SU-DHL-6 (cell line): Measurements from ENCODE around the gene LHX4.

ENCODE experiments used
- H2AFZ ChIP-seq: fragments of 200-600 bp; sonication (generic); 2 replicates; pipeline ENCODE4 v1.6.1; 2014; ENCODE audit warnings: low read depth, mild to moderate bottlenecking, moderate library complexity, mixed read lengths, antibody characterized with exemption, low read length; ENCODE audit not compliant: severe bottlenecking
- H3F3A ChIP-seq: fragments of 200-600 bp; shearing (Covaris generic); 2 replicates; pipeline ENCODE4 v1.6.0; 2016; ENCODE audit warnings: antibody characterized with exemption, mild to moderate bottlenecking; ENCODE audit not compliant: insufficient read depth
- H3K27ac ChIP-seq: fragments of 200-600 bp; sonication (generic); 2 replicates; pipeline ENCODE4 v1.5.1; 2016; ENCODE audit warnings: low read depth, mild to moderate bottlenecking, low read length, moderate library complexity, mixed read lengths
- H3K27me3 ChIP-seq: fragments of 200-600 bp; sonication (generic), shearing (Covaris generic); 2 replicates; pipeline ENCODE4 v1.6.0; 2014; ENCODE audit warnings: mild to moderate bottlenecking, low read length
- H3K36me3 ChIP-seq: fragments of 200-600 bp; sonication (generic); 2 replicates; pipeline ENCODE4 v1.6.1; 2014; ENCODE audit warnings: mild to moderate bottlenecking, low read length, mixed read lengths
- H3K4me2 ChIP-seq: fragments of 300-600, 200-600 bp; shearing (Covaris generic), sonication (generic); 2 replicates; pipeline ENCODE4 v1.6.0; 2014; ENCODE audit warnings: low read length, low read depth, mild to moderate bottlenecking; ENCODE audit not compliant: poor library complexity, severe bottlenecking
- H3K4me3 ChIP-seq: fragments of 200-600 bp; sonication (generic); 2 replicates; pipeline ENCODE4 v1.5.1; 2014; ENCODE audit warnings: antibody characterized with exemption, low read length, mild to moderate bottlenecking, mixed read lengths; ENCODE audit not compliant: insufficient read depth, poor library complexity, severe bottlenecking
- H3K79me2 ChIP-seq: fragments of 200-600 bp; sonication (generic); 2 replicates; pipeline ENCODE4 v1.6.1; 2014; ENCODE audit warnings: mild to moderate bottlenecking, low read length, moderate library complexity; ENCODE audit not compliant: insufficient read depth
- H3K9ac ChIP-seq: fragments of 200-600 bp; sonication (generic); 2 replicates; pipeline ENCODE4 v1.7.0; 2014; ENCODE audit warnings: mild to moderate bottlenecking, low read length
- H3K9me2 ChIP-seq: fragments of 200-600 bp; sonication (generic); replicated peaks from 2 replicates; pipeline ENCODE4 v1.6.1; 2014; ENCODE audit warnings: low read length; ENCODE audit not compliant: insufficient read depth
- H3K9me3 ChIP-seq: fragments of 200-600 bp; sonication (generic); 2 replicates; pipeline ENCODE4 v1.6.1; 2014; ENCODE audit warnings: low read length, mixed read lengths; ENCODE audit not compliant: insufficient read depth
- H4K20me1 ChIP-seq: fragments of 200-600 bp; sonication (generic); 2 replicates; pipeline ENCODE4 v1.6.1; 2014; ENCODE audit warnings: low read depth, mild to moderate bottlenecking, antibody characterized with exemption, low read length, moderate library complexity, mixed read lengths
- CTCF ChIP-seq: fragments of 200-600 bp; sonication (generic); IDR thresholded peaks from one replicate; pipeline ENCODE4 v1.5.1; 2017; ENCODE audit warnings: antibody characterized with exemption, mild to moderate bottlenecking, low read length, moderate library complexity; ENCODE audit not compliant: insufficient read depth, poor library complexity, severe bottlenecking
- EZH2phosphoT487 ChIP-seq: fragments of 200-600 bp; sonication (generic), shearing (Covaris generic); conservative IDR thresholded peaks from 2 replicates; pipeline ENCODE4 v1.6.1; 2018; ENCODE audit warnings: mild to moderate bottlenecking, antibody characterized with exemption, low read length, moderate library complexity, mixed read lengths

LHX4 gene

GRCh38 chr1:180194048-180194425 is 36.0 kb upstream of the LHX4 start:
- Histone ChIP-seq H3K9ac (no peak overlapping the region), H3K27ac (no peak overlapping the region), H3K9me2 (no peaks in the 10 kb centered on the region), H3K4me2 (no peak overlapping the region), H3F3A (no peaks in the 10 kb centered on the region), H4K20me1 (no peaks in the 10 kb centered on the region), H2AFZ (no peak overlapping the region), H3K9me3 (no peaks in the 10 kb centered on the region), H3K79me2 (no peaks in the 10 kb centered on the region), H3K27me3 (no peaks in the 10 kb centered on the region), H3K4me3 (no peak overlapping the region), H3K36me3 (no peaks in the 10 kb centered on the region)
- no peak for TF ChIP-seq EZH2phosphoT487
- no peak for TF ChIP-seq CTCF

- Histone ChIP-seq H3K9me3 (no peaks in the 10 kb centered on the region), H3K9ac (no peak overlapping the region), H3K4me2 (no peak overlapping the region), H3F3A (no peaks in the 10 kb centered on the region), H3K9me2 (no peaks in the 10 kb centered on the region), H3K79me2 (no peaks in the 10 kb centered on the region), H2AFZ (no peak overlapping the region), H3K36me3 (no peaks in the 10 kb centered on the region), H3K27me3 (no peaks in the 10 kb centered on the region), H3K4me3 (no peak overlapping the region), H4K20me1 (no peaks in the 10 kb centered on the region), H3K27ac (no peak overlapping the region)
- TF ChIP-seq EZH2phosphoT487 (no peak), CTCF (no peak)
Observed at GRCh38 chr1:180194546-180195207, 35.4 kb upstream of the LHX4 start.

- H3K4me2 ChIP-seq = no peak overlapping the region
Observed at GRCh38 chr1:180195401-180195800, 34.7 kb upstream of the LHX4 start.

More at GRCh38 chr1:180195401-180195800, 34.7 kb upstream of the LHX4 start:
- Histone ChIP-seq H3K36me3 (no peaks in the 10 kb centered on the region), H3F3A (no peaks in the 10 kb centered on the region), H4K20me1 (no peaks in the 10 kb centered on the region), H2AFZ (no peak overlapping the region), H3K4me3 (no peak overlapping the region), H3K9ac (no peak overlapping the region), H3K79me2 (no peaks in the 10 kb centered on the region), H3K27ac (no peak overlapping the region), H3K9me2 (no peaks in the 10 kb centered on the region), H3K9me3 (no peaks in the 10 kb centered on the region), H3K27me3 (no peaks in the 10 kb centered on the region)
- TF ChIP-seq CTCF = no peak
- no peak for TF ChIP-seq EZH2phosphoT487
